Naive B cell (primary cell): Measurements from ENCODE around the gene PLA2G4D. TPM values are rescaled to one million over a fixed set of nuclear protein-coding genes. Genes with fewer than 3 reads are reported as not detected.
A peak's percentile ranks its signal among the peaks of the same experiment; 100 is the strongest.

Experiments used
- ATAC-seq, 2 donors: fragments of 150-1000 bp; cut with Tn5 transposase; 2 replicates each; pipeline ENCODE4 v1.10.0; 2021; ENCODE audit warnings: low read depth in 2 of 2, mild to moderate bottlenecking in 2 of 2, moderate library complexity in 2 of 2
- DNase-seq: peaks from one replicate; pipeline ENCODE4 v3.0.0; 2022
- H3K27ac Mint-ChIP-seq, 6 donors: one replicate each; pipeline ENCODE4 v1.8.0; 2020 to 2022; ENCODE audit warnings: mild to moderate bottlenecking in 6 of 6, mixed read lengths in 6 of 6, moderate library complexity in 5 of 6, inconsistent platforms in 2 of 6
- H3K27me3 Mint-ChIP-seq, 3 donors: one replicate each; pipeline ENCODE4 v1.8.0; 2021 to 2022; ENCODE audit warnings: mixed read lengths in 3 of 3, mild to moderate bottlenecking in 1 of 3
- H3K36me3 Mint-ChIP-seq, 2 donors: one replicate each; pipeline ENCODE4 v1.8.0; 2020 to 2022; ENCODE audit warnings: mixed read lengths in 2 of 2, inconsistent platforms in 1 of 2, mild to moderate bottlenecking in 1 of 2
- H3K4me1 Mint-ChIP-seq, 3 donors: one replicate each; pipeline ENCODE4 v1.8.0; 2020 to 2022; ENCODE audit warnings: mixed read lengths in 3 of 3, inconsistent platforms in 1 of 3, mild to moderate bottlenecking in 1 of 3, moderate library complexity in 1 of 3
- H3K4me3 Mint-ChIP-seq, 8 donors: one replicate each; pipeline ENCODE4 v1.8.0; 2020 to 2022; ENCODE audit warnings: mild to moderate bottlenecking in 8 of 8, mixed read lengths in 8 of 8, moderate library complexity in 8 of 8, inconsistent platforms in 2 of 8
- H3K9me3 Mint-ChIP-seq, 7 donors: one replicate each; pipeline ENCODE4 v1.8.0; 2020 to 2022; ENCODE audit warnings: mixed read lengths in 7 of 7, mild to moderate bottlenecking in 5 of 7, inconsistent platforms in 2 of 7, moderate library complexity in 1 of 7
- polyA plus RNA-seq, 6 donors: library from polyadenylated mRNA; unstranded; fragments of 300-500 nt; fragmentation: Illumina TruSeq; gene quantifications; one replicate each; pipeline ENCODE4 v1.2.3, GENCODE V29; 2021; ENCODE audit warnings: low read depth in 6 of 6

Gene PLA2G4D
- polyA plus RNA-seq, 6 donors from 2014 or later: not detected

DNA sequence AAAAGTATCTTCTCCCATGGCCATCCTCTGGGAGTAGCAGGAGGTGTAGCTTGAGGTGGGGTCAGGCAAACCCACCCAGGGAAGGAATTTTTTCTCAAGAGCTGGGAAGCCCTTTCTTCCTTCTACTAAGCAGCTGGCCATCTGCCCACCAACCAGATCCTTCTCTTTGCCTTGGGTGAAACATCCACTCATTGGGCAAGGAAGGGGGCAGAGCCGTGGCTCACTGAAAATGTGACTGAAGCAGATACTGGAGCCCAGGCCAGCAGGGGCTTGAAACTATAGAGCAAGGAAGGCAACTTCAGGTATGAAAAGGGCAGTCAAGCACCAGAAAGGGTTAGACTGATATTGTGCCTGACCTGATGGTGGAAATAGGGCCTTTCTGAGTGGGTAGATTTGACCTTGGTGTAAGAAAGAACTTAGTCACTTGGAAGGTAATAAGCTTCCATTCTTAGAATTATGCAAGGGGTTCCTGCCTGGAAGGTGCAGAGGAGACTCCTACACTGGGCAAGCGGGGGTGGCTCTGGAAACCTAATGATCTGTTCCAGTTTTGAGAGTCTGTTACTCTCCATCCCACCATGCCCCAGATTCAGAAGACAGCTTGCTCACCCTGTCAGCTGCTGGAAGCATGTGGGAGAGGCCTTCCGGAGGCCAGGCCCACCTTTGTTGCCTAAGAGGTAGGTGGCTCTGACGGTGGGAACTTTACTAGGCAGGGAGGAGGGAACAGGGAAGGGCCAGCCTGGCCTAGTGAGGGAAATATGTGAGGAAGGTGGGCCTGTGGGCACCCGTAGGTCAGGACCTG lies 51.6 kb downstream of the PLA2G4D start:
- DNase-seq: no peak
- ATAC-seq: no peak
- H3K9me3 Mint-ChIP-seq: no peaks in the 10 kb centered on the region
- H3K27ac Mint-ChIP-seq: no peak overlapping the region
- H3K4me1 Mint-ChIP-seq: peaks cover 0 to 3% (median 0%) of the 10 kb centered on the region in 3 donors
- H3K27me3 Mint-ChIP-seq: peaks cover 0 to 24% (median 9%) of the 10 kb centered on the region in 3 donors
- H3K36me3 Mint-ChIP-seq: no peaks in the 10 kb centered on the region
- H3K4me3 Mint-ChIP-seq: no peak overlapping the region

DNA sequence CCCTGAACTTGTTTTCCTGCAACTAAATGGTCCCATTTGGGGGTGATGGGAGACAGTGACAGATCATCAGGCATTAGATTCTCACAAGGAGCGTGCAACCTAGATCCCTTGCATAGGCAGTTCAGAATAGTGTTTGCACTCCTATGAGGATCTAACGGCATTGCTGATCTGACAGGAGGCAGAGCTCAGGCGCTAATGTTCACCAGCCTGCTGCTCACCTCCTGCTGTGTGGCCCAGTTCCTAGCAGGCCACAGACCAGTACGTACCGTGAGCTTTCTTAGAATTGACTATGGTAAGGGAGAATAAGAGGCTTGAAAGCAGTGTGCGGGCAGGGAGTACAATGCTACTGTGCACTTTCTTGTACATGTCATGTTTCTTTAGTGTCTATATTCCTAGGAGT lies 56.0 kb downstream of the PLA2G4D start:
- ATAC-seq (no peak), DNase-seq (no peak)
- H3K27me3 Mint-ChIP-seq: peaks cover 0 to 5% (median 5%) of the 10 kb centered on the region in 3 donors
- no peak overlapping the region for H3K27ac Mint-ChIP-seq
- H3K9me3 Mint-ChIP-seq: peaks cover 0 to 2% (median 0%) of the 10 kb centered on the region in 7 donors
- no peaks in the 10 kb centered on the region for H3K36me3 Mint-ChIP-seq
- no peak overlapping the region for H3K4me3 Mint-ChIP-seq
- H3K4me1 Mint-ChIP-seq: peaks cover 10 to 14% (median 12%) of the 10 kb centered on the region in 3 donors

DNA sequence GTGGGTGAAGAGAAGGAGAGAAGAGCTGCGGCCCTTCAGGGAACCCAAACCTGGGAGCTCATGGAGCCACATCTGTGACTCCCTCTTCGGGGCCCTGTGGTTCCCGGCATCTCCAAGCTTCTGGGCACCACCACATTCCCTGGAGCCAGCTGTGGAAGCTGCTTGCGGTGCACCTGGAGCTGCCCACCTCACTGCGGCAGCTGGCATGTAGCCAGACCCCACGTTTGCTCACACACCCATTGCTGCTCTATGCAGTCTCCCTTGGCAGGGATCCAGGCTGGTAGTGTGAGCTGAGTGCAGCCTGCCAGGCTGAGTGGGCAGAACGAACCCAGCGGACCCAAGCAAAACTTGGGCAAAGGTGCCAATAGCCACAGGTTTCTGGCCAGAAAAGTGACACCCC lies 56.7 kb downstream of the PLA2G4D start:
- H3K9me3 Mint-ChIP-seq: peaks cover 0 to 2% (median 0%) of the 10 kb centered on the region in 7 donors
- no peaks in the 10 kb centered on the region for H3K36me3 Mint-ChIP-seq
- no peak for ATAC-seq
- peaks cover 0 to 5% (median 0%) of the 10 kb centered on the region in 3 donors for H3K27me3 Mint-ChIP-seq
- H3K4me1 Mint-ChIP-seq: peaks cover 14 to 19% (median 14%) of the 10 kb centered on the region in 3 donors
- H3K4me3 Mint-ChIP-seq: no peak overlapping the region
- no peak for DNase-seq
- H3K27ac Mint-ChIP-seq: no peak overlapping the region

DNA sequence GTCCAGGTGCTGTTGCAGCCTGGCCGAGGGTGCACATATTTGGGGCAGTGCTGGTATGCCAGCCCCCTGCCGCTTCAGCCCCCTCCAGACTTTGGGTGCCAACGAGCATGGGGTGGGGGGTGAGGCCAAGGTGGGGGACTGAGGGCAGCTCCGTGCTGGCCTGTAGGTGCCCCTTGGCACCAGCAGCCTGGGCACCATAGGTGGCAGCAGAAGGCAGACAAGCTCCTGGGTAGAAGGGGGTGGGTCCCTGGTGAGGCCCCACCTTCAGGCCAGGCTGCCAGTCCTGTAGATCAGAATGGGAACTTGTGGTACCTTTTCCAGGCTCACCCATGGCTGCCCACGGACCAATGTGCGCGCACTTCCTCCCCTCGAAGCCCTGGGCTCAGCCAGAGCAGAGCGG lies 57.4 kb downstream of the PLA2G4D start:
- H3K9me3 Mint-ChIP-seq: peaks cover 0 to 2% (median 0%) of the 10 kb centered on the region in 7 donors
- peak overlapping the region in 1 of 8 donors; percentile 11 for H3K4me3 Mint-ChIP-seq
- H3K36me3 Mint-ChIP-seq: no peaks in the 10 kb centered on the region
- H3K4me1 Mint-ChIP-seq: peaks cover 14 to 20% (median 16%) of the 10 kb centered on the region in 3 donors
- H3K27ac Mint-ChIP-seq: no peak overlapping the region
- ATAC-seq (no peak), DNase-seq (no peak)
- H3K27me3 Mint-ChIP-seq: peaks cover 0 to 5% (median 0%) of the 10 kb centered on the region in 3 donors

DNA sequence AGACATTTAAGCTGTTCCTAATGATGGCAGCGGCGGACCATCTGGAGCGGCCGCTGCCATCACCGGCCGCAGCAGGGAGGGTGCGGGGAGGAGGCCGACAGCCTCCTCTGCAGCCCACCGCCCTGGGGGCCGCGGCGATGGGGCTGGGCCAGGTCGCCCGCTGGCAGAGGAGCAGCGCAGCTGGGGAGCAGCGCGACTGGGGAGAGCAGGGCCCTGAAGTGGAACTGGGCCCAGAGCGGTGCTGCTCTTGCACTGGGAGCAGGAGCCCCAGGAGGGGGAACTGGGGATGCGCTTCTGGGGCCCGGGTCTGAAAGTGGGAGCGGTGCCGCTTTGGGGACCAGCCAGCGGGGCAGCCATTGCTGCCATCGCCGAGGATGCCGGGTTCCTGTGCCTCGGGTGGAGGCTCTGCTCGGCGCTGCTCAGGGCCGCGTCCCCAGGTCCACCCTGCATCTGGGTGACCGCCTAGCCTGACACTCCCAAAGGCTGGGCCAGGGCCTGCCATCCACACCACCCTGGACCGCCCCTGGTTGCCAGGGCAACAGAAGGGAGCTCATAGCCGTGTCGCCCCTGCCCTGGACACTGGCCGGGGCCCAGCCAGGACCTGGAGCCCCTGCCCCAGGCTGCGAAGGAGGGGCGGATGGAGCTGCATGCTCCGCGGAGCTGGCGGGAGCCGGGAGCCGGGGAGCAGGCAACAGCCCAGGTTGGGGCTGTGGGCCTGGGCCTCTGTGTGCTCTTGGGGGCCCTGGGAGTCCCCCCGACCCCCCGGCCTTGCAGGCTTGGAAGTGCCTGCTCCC lies 58.1 kb downstream of the PLA2G4D start:
- Mint-ChIP-seq H3K4me3 (peak overlapping the region in 1 of 8 donors; percentile 6), H3K9me3 (peaks cover 0 to 2% (median 0%) of the 10 kb centered on the region in 7 donors)
- no peak for ATAC-seq

DNA sequence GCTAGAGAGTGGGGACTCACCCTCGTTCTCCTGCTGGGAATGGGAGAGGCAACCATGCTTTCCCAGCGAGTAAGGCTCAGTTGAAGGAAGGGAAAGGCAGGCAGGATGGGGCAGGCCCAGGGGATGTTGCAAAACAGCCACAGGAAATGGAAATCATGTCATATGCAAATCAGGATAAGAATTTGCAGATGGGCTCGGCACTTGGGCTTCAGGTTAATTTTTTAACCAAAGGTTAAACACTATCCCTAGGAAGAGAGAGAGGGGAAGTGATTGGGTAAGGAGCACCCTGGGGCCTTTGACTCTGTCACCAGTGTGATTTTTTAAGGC lies 59.0 kb downstream of the PLA2G4D start:
- no peak overlapping the region for H3K27ac Mint-ChIP-seq
- no peaks in the 10 kb centered on the region for H3K27me3 Mint-ChIP-seq
- ATAC-seq: peak; percentile 71 to 74
- H3K36me3 Mint-ChIP-seq: no peaks in the 10 kb centered on the region
- H3K4me3 Mint-ChIP-seq: peak overlapping the region in 3 of 8 donors; percentile 48 to 87 (median 51)
- peaks cover 0 to 2% (median 0%) of the 10 kb centered on the region in 7 donors for H3K9me3 Mint-ChIP-seq
- DNase-seq: peak; percentile 2
- peaks cover 14 to 20% (median 16%) of the 10 kb centered on the region in 3 donors for H3K4me1 Mint-ChIP-seq

More for the DNA sequence above, 58.1 kb downstream of the PLA2G4D start:
- Mint-ChIP-seq H3K4me1 (peaks cover 14 to 20% (median 16%) of the 10 kb centered on the region in 3 donors), H3K27ac (no peak overlapping the region), H3K36me3 (no peaks in the 10 kb centered on the region), H3K27me3 (peaks cover 0 to under 1% (median 0%) of the 10 kb centered on the region in 3 donors)
- no peak for DNase-seq

DNA sequence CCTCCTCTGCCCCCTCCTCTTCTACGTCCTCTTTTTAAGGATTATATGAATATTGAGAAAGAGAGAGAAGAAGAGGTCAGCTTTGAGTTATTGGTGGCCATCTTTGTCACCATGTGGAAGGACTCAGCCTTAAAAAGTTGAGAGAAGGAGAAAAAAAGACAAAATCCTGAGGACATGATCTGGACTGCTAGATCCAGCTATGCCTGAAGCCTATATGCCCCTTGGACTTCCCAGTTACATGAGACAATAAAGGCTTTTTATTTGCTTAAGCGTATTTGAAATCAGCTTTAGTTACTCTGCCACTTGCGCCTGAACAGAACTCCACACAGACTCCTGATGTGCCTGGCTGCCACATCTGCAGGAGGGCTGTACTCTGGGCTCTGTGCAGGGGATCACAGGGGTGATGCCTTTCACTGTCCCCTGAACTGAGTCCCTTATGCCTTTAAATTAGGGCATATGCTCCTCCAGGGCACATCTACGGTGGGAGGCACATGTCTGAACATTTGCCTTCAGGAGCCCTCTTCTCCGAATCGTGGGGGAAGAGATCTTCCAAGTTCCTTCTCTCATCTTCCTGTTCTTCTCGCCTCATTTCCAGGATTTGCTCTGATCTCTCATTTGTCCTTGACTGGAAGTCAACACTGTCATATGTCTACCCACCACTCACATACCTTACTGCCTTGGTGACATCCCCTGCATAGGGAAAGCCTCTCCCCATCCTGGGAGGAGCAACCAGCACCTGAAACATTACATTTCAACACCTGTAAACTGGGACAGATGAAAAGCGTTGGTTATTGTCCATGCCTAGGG lies 59.5 kb downstream of the PLA2G4D start:
- peaks cover 0 to 2% (median 0%) of the 10 kb centered on the region in 7 donors for H3K9me3 Mint-ChIP-seq
- no peak for DNase-seq
- no peaks in the 10 kb centered on the region for H3K27me3 Mint-ChIP-seq
- H3K4me1 Mint-ChIP-seq: peaks cover 14 to 20% (median 16%) of the 10 kb centered on the region in 3 donors
- H3K36me3 Mint-ChIP-seq: no peaks in the 10 kb centered on the region
- ATAC-seq: no peak
- H3K27ac Mint-ChIP-seq: peak overlapping the region in 3 of 6 donors; percentile 7 to 24 (median 18)
- peak overlapping the region in 3 of 8 donors; percentile 48 to 87 (median 51) for H3K4me3 Mint-ChIP-seq

DNA sequence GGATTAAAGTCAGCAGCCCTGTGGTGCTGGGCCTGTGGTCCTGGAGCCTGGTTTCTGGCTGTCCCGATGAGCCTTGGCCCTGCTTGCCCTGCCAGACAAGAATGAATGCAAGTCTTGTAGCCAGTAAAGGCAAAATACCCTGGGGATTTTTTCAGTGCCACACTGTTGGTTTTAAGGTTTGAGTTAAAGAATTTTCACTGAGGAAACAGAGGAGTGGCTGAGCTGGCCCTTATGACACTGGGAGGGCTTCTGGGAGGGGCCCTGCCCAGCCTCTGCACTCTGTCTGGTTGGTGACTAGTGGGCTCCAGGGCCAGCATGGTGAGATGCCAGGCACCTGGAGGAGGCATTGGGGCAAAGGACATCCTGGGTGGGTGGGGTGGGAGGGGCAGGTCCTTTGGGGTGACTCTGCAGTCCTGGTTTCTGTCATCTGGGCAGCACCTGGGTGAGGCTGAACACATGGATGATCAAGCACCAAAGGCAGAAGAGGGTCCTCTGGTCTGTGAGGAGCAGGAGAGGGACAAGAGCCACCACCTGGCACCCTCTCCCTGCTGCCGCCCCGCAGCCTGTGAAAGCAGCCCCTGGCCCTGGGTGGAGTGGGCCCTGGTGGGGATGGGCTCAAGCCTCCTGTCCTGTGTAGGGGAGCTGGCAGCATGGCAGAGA lies 61.0 kb downstream of the PLA2G4D start:
- ATAC-seq (no peak), DNase-seq (no peak)
- H3K27me3 Mint-ChIP-seq: no peaks in the 10 kb centered on the region
- peaks cover 14 to 20% (median 16%) of the 10 kb centered on the region in 3 donors for H3K4me1 Mint-ChIP-seq
- peak overlapping the region in 1 of 6 donors; percentile 9 for H3K27ac Mint-ChIP-seq
- H3K36me3 Mint-ChIP-seq: no peaks in the 10 kb centered on the region
- no peak overlapping the region for H3K4me3 Mint-ChIP-seq
- peaks cover 0 to 2% (median 0%) of the 10 kb centered on the region in 7 donors for H3K9me3 Mint-ChIP-seq

DNA sequence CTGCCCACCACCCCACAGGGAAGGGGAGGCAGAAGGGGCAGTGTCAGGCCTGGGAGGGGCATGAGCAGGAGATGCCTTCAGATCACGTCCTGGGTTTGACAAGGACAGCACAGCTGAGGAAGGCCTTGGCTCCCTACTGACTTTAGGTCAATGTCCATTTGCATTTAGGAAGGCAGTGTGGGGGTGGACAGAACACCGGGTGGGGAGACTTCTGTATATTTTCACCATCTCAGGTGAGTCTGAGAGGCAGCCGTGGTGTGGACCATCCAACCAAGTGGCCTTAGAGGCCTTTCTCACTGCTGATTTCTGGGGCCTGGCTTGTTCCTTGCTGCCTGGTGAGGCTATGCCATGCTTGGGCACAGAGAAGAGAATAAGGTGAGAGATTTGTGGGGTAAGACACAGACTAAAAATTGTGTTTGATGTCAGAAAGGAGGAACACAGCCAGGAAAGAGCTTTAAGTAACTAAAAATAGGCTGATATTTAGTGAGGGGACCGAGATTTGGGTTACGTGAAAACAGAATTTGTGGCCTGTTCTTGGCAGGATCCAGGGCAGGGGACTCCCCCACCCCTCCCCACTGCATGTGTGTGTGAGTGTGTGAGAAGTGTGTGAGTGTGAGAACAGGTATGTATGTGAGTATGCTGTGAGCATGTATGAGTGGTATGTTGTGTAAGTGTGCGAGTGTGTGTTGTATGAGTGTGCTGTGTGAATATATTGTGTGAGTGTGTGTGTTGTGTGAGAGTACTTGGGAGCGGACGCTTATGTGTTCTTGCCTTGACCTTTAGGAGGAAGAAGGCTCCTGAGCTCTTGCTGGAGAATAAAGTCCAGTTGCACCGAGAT lies 61.8 kb downstream of the PLA2G4D start:
- no peak for ATAC-seq
- no peaks in the 10 kb centered on the region for H3K36me3 Mint-ChIP-seq
- H3K27me3 Mint-ChIP-seq: peaks cover 0 to 4% (median 0%) of the 10 kb centered on the region in 3 donors
- peaks cover 14 to 20% (median 16%) of the 10 kb centered on the region in 3 donors for H3K4me1 Mint-ChIP-seq
- no peak for DNase-seq
- peaks cover 0 to 2% (median 0%) of the 10 kb centered on the region in 7 donors for H3K9me3 Mint-ChIP-seq
- no peak overlapping the region for H3K4me3 Mint-ChIP-seq
- peak overlapping the region in 1 of 6 donors; percentile 5 for H3K27ac Mint-ChIP-seq

DNA sequence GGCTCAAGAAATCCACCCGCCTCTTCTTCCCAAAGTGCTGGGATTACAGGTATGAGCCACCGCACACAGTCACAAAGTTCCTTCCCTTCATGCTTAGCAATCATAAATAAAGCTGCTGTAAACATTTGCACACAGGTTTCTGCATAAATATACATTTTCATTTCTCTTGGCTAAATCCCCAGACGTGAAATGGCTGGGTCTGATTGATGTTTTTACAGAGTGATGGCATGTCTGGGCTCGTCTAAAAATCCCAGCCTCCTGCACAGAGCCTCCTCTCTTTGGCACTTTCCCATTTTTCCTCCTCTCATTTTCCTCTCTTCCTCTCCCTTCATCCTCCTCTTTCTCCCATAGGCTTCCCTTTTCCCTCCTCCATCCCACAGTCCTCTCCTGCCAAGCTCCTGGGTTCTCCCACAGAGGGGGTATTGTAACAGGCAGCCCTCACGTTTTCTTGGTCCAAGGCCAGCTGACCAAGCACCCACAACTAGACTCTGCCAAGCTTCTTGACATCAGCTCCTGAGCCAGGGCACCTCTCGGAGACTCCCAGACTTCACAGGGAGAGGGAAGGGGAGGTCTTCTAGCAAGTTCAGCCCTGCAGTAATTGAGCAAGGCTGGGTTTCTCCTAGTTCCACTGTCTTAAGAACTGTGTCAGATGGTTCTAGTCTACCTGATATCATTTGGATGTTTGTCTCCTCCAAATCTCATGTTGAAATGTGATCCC lies 63.0 kb downstream of the PLA2G4D start:
- ATAC-seq: no peak
- Mint-ChIP-seq H3K9me3 (peaks cover 0 to 2% (median 0%) of the 10 kb centered on the region in 7 donors), H3K27me3 (peaks cover 0 to 9% (median 2%) of the 10 kb centered on the region in 3 donors), H3K4me1 (peaks cover 14 to 20% (median 16%) of the 10 kb centered on the region in 3 donors), H3K4me3 (no peak overlapping the region), H3K36me3 (no peaks in the 10 kb centered on the region), H3K27ac (peak overlapping the region in 1 of 6 donors; percentile 88)
- no peak for DNase-seq

DNA sequence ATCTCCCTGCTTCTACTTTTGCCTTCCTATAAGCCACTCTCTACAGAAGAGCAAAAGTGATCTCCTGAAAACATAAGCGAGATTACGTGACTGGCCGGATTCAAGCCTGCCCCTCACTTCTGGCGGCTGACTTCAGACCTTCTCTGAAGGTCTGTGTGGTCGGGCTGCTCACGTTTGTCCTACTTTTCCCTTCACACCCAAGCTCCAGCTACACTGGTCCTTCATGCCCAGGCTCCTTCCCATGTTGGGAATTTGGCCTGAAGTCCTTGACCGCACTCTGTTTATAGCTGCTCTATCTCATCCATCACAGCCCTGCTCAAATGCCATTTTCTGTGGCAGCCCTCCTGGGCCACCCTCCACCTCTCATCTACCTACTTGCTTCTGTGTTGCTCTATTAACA lies 66.8 kb downstream of the PLA2G4D start:
- no peak for DNase-seq
- Mint-ChIP-seq H3K36me3 (no peaks in the 10 kb centered on the region), H3K27me3 (peaks cover 0 to 12% (median 9%) of the 10 kb centered on the region in 3 donors), H3K4me1 (peaks cover 0 to under 1% (median under 1%) of the 10 kb centered on the region in 3 donors), H3K27ac (no peak overlapping the region), H3K9me3 (no peaks in the 10 kb centered on the region), H3K4me3 (no peak overlapping the region)
- ATAC-seq: no peak
